CD4-positive, alpha-beta T cell (primary cell): ENCODE data around the gene DTL. TPM values are rescaled to one million over a fixed set of nuclear protein-coding genes. Genes with fewer than 3 reads are reported as not detected.

Experiments
- ATAC-seq: fragments of 200-7000 bp; cut with Tn5 transposase; one replicate; pipeline ENCODE4 v1.10.0; 2022; ENCODE audit warnings: mild to moderate bottlenecking; ENCODE audit not compliant: poor library complexity
- CTCF ChIA-PET: fragments of 350-600 bp; sonication (Branson Sonifier 250); formaldehyde crosslinking; loops from one replicate; lab custom pipeline; 2021; ENCODE audit warnings: antibody characterized with exemption, inconsistent platforms; lab: Charles Lee
- POLR2A ChIA-PET: fragments of 350-600 bp; sonication (Branson Sonifier 250); formaldehyde crosslinking; loops from one replicate; lab custom pipeline; 2021; ENCODE audit warnings: antibody characterized with exemption, inconsistent platforms; lab: Charles Lee
- DNase-seq, 14 experiments: peaks; one replicate each; pipeline ENCODE4 v3.0.0-alpha.2; 2013 to 2020; ENCODE audit warnings: mixed read lengths in 2 of 14
- H3K27ac ChIP-seq, 2 donors: one replicate each; pipeline versions ENCODE4 v1.5.1 to v1.7.0; 2013; ENCODE audit warnings: low read length in 2 of 2, low read depth in 1 of 2, mild to moderate bottlenecking in 1 of 2
- H3K27me3 ChIP-seq, 2 experiments: 1 replicate in 1 of 2; 2 replicates in 1 of 2; pipeline versions ENCODE4 v1.6.1 to v1.7.0; 2013; ENCODE audit warnings: low read length in 2 of 2, control low read depth in 1 of 2, mild to moderate bottlenecking in 1 of 2, moderate library complexity in 1 of 2; ENCODE audit not compliant: insufficient read depth in 2 of 2, control insufficient read depth in 1 of 2
- H3K36me3 ChIP-seq: one replicate; pipeline ENCODE4 v1.6.1; 2013; ENCODE audit warnings: low read length, control low read depth; ENCODE audit not compliant: insufficient read depth
- H3K4me1 ChIP-seq: one replicate; pipeline ENCODE4 v1.6.1; 2013; ENCODE audit warnings: low read length, control low read depth; ENCODE audit not compliant: insufficient read depth
- H3K4me3 ChIP-seq: one replicate; pipeline ENCODE4 v1.5.1; 2013; ENCODE audit warnings: mild to moderate bottlenecking, low read length, moderate library complexity
- H3K9me3 ChIP-seq, 2 experiments: 1 replicate in 1 of 2; 2 replicates in 1 of 2; pipeline versions ENCODE4 v1.6.1 to v1.7.0; 2013; ENCODE audit warnings: low read length in 2 of 2, mild to moderate bottlenecking in 2 of 2, control low read depth in 1 of 2, moderate library complexity in 1 of 2; ENCODE audit not compliant: control insufficient read depth in 1 of 2, insufficient read depth in 1 of 2
- H3K27ac Mint-ChIP-seq: one replicate; pipeline ENCODE4 v1.8.0; 2020; ENCODE audit warnings: mixed read lengths
- H3K27me3 Mint-ChIP-seq: one replicate; pipeline ENCODE4 v1.8.0; 2021; ENCODE audit warnings: mixed read lengths
- H3K36me3 Mint-ChIP-seq: one replicate; pipeline ENCODE4 v1.8.0; 2021; ENCODE audit warnings: low read depth, mixed read lengths
- H3K4me1 Mint-ChIP-seq: one replicate; pipeline ENCODE4 v1.8.0; 2021; ENCODE audit warnings: low read depth, mixed read lengths
- H3K4me3 Mint-ChIP-seq: one replicate; pipeline ENCODE4 v1.8.0; 2020; ENCODE audit warnings: mild to moderate bottlenecking, mixed read lengths
- H3K9me3 Mint-ChIP-seq: one replicate; pipeline ENCODE4 v1.8.0; 2020; ENCODE audit warnings: mixed read lengths
- intact Hi-C, 2 experiments: fragments of 100-400 bp; cut with DNase I in 1 of 2; cut with micrococcal nuclease in 1 of 2; formaldehyde crosslinking; loops; one replicate each; pipeline versions ENCODE4 v1.15.1 to v1.9.0; 2023 to 2025; cut with DNase I, micrococcal nuclease
- total RNA-seq, 174 experiments: library from RNA in 2 of 174; stranded (reverse) in 2 of 174; gene quantifications; one replicate each; pipeline ENCODE4 v1.2.3 and lab custom pipeline; 2021 to 2026
- TF ChIP-seq, protein P1 (sequence below): fragments of 200-600 bp; IDR thresholded peaks from one replicate; pipeline ENCODE4 v1.8.0; 2022; ENCODE audit warnings: antibody characterized with exemption, mild to moderate bottlenecking

DTL gene
- total RNA-seq, 2 experiments from 2014 or later: 0.49 to 0.64 TPM

DNA sequence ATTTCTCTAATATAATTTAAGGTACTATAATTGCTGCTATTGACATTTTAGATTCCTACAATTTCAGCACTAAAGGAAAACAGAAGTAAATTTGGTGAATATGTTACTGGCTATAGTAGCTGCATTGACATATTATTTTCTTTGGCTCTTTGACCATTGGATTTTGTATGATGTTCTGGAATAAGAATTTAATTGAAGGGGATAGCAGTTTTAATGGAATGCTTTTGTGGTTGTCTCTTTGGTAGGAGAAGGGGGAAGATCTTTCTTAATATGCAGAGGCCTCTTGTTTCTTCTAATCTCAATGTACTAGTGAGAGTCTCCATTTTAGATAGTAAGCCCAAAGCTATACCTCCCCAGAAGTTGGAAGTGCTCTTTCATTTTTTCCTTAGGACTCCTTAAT lies 6.9 kb downstream of the DTL start:
- TF ChIP-seq, protein P1, sequence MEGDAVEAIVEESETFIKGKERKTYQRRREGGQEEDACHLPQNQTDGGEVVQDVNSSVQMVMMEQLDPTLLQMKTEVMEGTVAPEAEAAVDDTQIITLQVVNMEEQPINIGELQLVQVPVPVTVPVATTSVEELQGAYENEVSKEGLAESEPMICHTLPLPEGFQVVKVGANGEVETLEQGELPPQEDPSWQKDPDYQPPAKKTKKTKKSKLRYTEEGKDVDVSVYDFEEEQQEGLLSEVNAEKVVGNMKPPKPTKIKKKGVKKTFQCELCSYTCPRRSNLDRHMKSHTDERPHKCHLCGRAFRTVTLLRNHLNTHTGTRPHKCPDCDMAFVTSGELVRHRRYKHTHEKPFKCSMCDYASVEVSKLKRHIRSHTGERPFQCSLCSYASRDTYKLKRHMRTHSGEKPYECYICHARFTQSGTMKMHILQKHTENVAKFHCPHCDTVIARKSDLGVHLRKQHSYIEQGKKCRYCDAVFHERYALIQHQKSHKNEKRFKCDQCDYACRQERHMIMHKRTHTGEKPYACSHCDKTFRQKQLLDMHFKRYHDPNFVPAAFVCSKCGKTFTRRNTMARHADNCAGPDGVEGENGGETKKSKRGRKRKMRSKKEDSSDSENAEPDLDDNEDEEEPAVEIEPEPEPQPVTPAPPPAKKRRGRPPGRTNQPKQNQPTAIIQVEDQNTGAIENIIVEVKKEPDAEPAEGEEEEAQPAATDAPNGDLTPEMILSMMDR: no peak
- no peaks in the 10 kb centered on the region for H3K27me3 ChIP-seq
- no peak overlapping the region for H3K27ac ChIP-seq
- ATAC-seq: no peak
- intact Hi-C loops: no loop called here
- Mint-ChIP-seq H3K36me3 (no peaks in the 10 kb centered on the region), H3K9me3 (no peaks in the 10 kb centered on the region), H3K4me1 (peaks cover 10% of the 10 kb centered on the region), H3K27ac (no peak overlapping the region), H3K27me3 (no peaks in the 10 kb centered on the region), H3K4me3 (no peak overlapping the region)
- H3K4me1 ChIP-seq: no peaks in the 10 kb centered on the region
- POLR2A ChIA-PET: no interaction called here
- CTCF ChIA-PET: no interaction called here
- H3K4me3 ChIP-seq: no peak overlapping the region
- no peaks in the 10 kb centered on the region for H3K9me3 ChIP-seq
- H3K36me3 ChIP-seq: no peaks in the 10 kb centered on the region
- no peak for DNase-seq

GRCh38 chr1:212044851-212045250 lies 9.3 kb downstream of the DTL start:
- no peaks in the 10 kb centered on the region for H3K9me3 ChIP-seq
- intact Hi-C loops: loop anchor here in 1 of 2 experiments (5.0 kb wide), 1 partner anchor 38 kb away; no protein-coding TSS in a partner anchor
- CTCF ChIA-PET: no interaction called here
- no peaks in the 10 kb centered on the region for H3K36me3 ChIP-seq
- Mint-ChIP-seq H3K4me3 (no peak overlapping the region), H3K27ac (no peak overlapping the region), H3K9me3 (no peaks in the 10 kb centered on the region), H3K4me1 (peaks cover 10% of the 10 kb centered on the region), H3K27me3 (no peaks in the 10 kb centered on the region), H3K36me3 (no peaks in the 10 kb centered on the region)
- DNase-seq: no peak
- no peaks in the 10 kb centered on the region for H3K4me1 ChIP-seq
- TF ChIP-seq, protein P1: no peak
- no peaks in the 10 kb centered on the region for H3K27me3 ChIP-seq
- no peak overlapping the region for H3K4me3 ChIP-seq
- no peak for ATAC-seq
- no peak overlapping the region for H3K27ac ChIP-seq
- POLR2A ChIA-PET: interaction anchor here (1.4 kb wide), 1 partner anchor 241 kb away, joined by 3 read pairs; the partner anchor contains the start of gene PPP2R5A

- ChIA-PET CTCF (no interaction called here), POLR2A (no interaction called here)
- Mint-ChIP-seq H3K4me3 (no peak overlapping the region), H3K4me1 (peaks cover 2% of the 10 kb centered on the region), H3K9me3 (no peaks in the 10 kb centered on the region), H3K27ac (no peak overlapping the region), H3K36me3 (no peaks in the 10 kb centered on the region), H3K27me3 (no peaks in the 10 kb centered on the region)
- DNase-seq (no peak), ATAC-seq (no peak)
- TF ChIP-seq, protein P1: no peak
- no peak overlapping the region for H3K4me3 ChIP-seq
- H3K9me3 ChIP-seq: no peaks in the 10 kb centered on the region
- no peak overlapping the region for H3K27ac ChIP-seq
- no peaks in the 10 kb centered on the region for H3K4me1 ChIP-seq
- H3K27me3 ChIP-seq: no peaks in the 10 kb centered on the region
- no peaks in the 10 kb centered on the region for H3K36me3 ChIP-seq
- intact Hi-C loops: loop anchor here in 1 of 2 experiments (5.0 kb wide), 1 partner anchor 39 kb away; no protein-coding TSS in a partner anchor
Observed at GRCh38 chr1:212045981-212046380, 10.4 kb downstream of the DTL start.
